Adrenal gland (tissue), 5 donors: ENCODE results near the gene ARL15.

ENCODE experiments used
- CTCF ChIP-seq, 6 experiments: fragments of 450-650 bp in 4 of 6; fragments of 200-600 bp in 2 of 6; sonication (generic) in 1 of 6; IDR thresholded peaks; 1 replicate in 5 of 6; 2 replicates in 1 of 6; pipeline versions ENCODE4 v1.5.1 to v1.8.0; 2016 to 2021; ENCODE audit warnings: antibody characterized with exemption in 6 of 6, mild to moderate bottlenecking in 2 of 6, moderate library complexity in 1 of 6
- POLR2A ChIP-seq, 2 donors: fragments of 450-650 bp; IDR thresholded peaks; one replicate each; pipeline ENCODE4 v1.6.1; 2017; ENCODE audit warnings: antibody characterized with exemption in 2 of 2, mild to moderate bottlenecking in 2 of 2, moderate library complexity in 1 of 2
- donor health status: DM: no; HTN: no; CAD: no.

DNA sequence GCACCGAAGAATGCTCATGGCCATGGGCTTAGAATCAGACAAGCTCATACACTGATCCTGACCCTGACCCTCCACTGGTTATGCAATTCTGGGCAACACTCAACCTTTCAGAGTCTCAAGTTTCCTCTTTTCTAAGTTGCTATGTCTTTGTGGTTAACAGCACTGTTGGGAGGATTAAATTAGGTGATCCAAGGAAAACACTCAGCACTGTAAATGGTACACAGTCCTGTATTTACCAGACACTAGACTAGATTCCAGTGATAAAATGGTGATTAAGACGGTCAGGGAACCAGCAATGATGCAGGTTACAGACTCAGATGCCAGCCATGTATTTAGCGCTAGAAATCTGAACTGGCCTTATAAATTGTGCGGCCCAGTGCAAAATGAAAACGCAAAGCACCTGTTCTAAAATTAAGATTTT, 8.1 kb downstream of the ARL15 start:
- TF ChIP-seq CTCF (IDR thresholded peaks at IDR 0.05) (no peak), POLR2A (IDR thresholded peaks at IDR 0.05) (no peak)
